ENCODE data around the gene SPACA7. TPM values are rescaled to one million over a fixed set of nuclear protein-coding genes. Genes with fewer than 3 reads are reported as not detected.

SPACA7 gene
- total RNA-seq, 1 donor from 2014 or later = not detected

- TF ChIP-seq CTCF (IDR thresholded peaks at IDR 0.05) = no peak
- ATAC-seq (ENCODE audit: low read depth) = no peak
- CTCF ChIA-PET = no interaction called here
- Mint-ChIP-seq H3K36me3 (ENCODE audit: low read depth) (no peaks in the 10 kb centered on the region), H3K4me1 (no peaks in the 10 kb centered on the region), H3K9me3 (no peaks in the 10 kb centered on the region), H3K4me3 (no peak overlapping the region), H3K27ac (no peak overlapping the region), H3K27me3 (no peaks in the 10 kb centered on the region)
- no peak for DNase-seq
- intact Hi-C loops (cut with micrococcal nuclease) = no loop called here
- POLR2A ChIA-PET = no interaction called here
Observed at GRCh38 chr13:112448621-112449544, 72.7 kb downstream of the SPACA7 start.

- intact Hi-C loops (cut with micrococcal nuclease) = no loop called here
- CTCF ChIA-PET = no interaction called here
- H3K4me3 Mint-ChIP-seq = no peak overlapping the region
- H3K27ac Mint-ChIP-seq = no peak overlapping the region
- no peak for DNase-seq
- no peaks in the 10 kb centered on the region for H3K27me3 Mint-ChIP-seq
- H3K9me3 Mint-ChIP-seq = no peaks in the 10 kb centered on the region
- no peak for ATAC-seq (ENCODE audit: low read depth)
- H3K4me1 Mint-ChIP-seq = no peaks in the 10 kb centered on the region
- POLR2A ChIA-PET = no interaction called here
- no peaks in the 10 kb centered on the region for H3K36me3 Mint-ChIP-seq (ENCODE audit: low read depth)
- TF ChIP-seq CTCF (IDR thresholded peaks at IDR 0.05) = no peak
Observed at GRCh38 chr13:112449545-112449930, 73.4 kb downstream of the SPACA7 start.

GRCh38 chr13:112450118-112450903 lies 74.2 kb downstream of the SPACA7 start:
- Mint-ChIP-seq H3K4me3 (no peak overlapping the region), H3K9me3 (no peaks in the 10 kb centered on the region), H3K4me1 (no peaks in the 10 kb centered on the region), H3K36me3 (ENCODE audit: low read depth) (no peaks in the 10 kb centered on the region), H3K27ac (no peak overlapping the region), H3K27me3 (no peaks in the 10 kb centered on the region)
- ChIA-PET POLR2A (no interaction called here), CTCF (no interaction called here)
- ATAC-seq (ENCODE audit: low read depth) (no peak), DNase-seq (no peak)
- intact Hi-C loops (cut with micrococcal nuclease) = no loop called here
- no peak for TF ChIP-seq CTCF (IDR thresholded peaks at IDR 0.05)

- Mint-ChIP-seq H3K27ac (no peak overlapping the region), H3K36me3 (ENCODE audit: low read depth) (no peaks in the 10 kb centered on the region), H3K27me3 (no peaks in the 10 kb centered on the region), H3K4me1 (no peaks in the 10 kb centered on the region), H3K9me3 (no peaks in the 10 kb centered on the region), H3K4me3 (no peak overlapping the region)
- intact Hi-C loops (cut with micrococcal nuclease) = no loop called here
- POLR2A ChIA-PET = no interaction called here
- ATAC-seq (ENCODE audit: low read depth) = no peak
- CTCF ChIA-PET = no interaction called here
- no peak for TF ChIP-seq CTCF (IDR thresholded peaks at IDR 0.05)
- DNase-seq = no peak
Observed at GRCh38 chr13:112450904-112451240, 74.7 kb downstream of the SPACA7 start.

Data from activated B cell treated with CpG ODN at 0.5 μM for 24 hours (primary cell).